Measurements from ENCODE around the gene SETD3. TPM values are rescaled to one million over a fixed set of nuclear protein-coding genes. Genes with fewer than 3 reads are reported as not detected.

SETD3 gene
- total and polyA plus RNA-seq, 8 donors, result 14.0 to 32.7 (median 28.1) TPM

- no peak for DNase-seq
- no peak for ATAC-seq
- WGBS, 2 donors, result 80 to 88% methylated on average over 11 of the region's 11 CpGs
- FAIRE-seq, result no peak
- H3K4me3 ChIP-seq, result no peak overlapping the region
- no peak overlapping the region for H3K27ac ChIP-seq
- H3K9me3 ChIP-seq, result no peaks in the 10 kb centered on the region
- H3K36me3 ChIP-seq, result no peaks in the 10 kb centered on the region
- H3K27me3 ChIP-seq, result no peaks in the 10 kb centered on the region
- intact Hi-C loops (cut with DNase I), result no loop called here
- TF ChIP-seq CTCF (IDR thresholded peaks at IDR 0.05), result no peak
- H3K4me1 ChIP-seq, result no peaks in the 10 kb centered on the region
Observed at GRCh38 chr14:99374964-99375363, 105.7 kb downstream of the SETD3 start.

- DNase-seq (peak in 1 of 6 donors; percentile 39), FAIRE-seq (no peak), ATAC-seq (no peak)
- Histone ChIP-seq H3K4me1 (no peaks in the 10 kb centered on the region), H3K27me3 (no peaks in the 10 kb centered on the region), H3K4me3 (no peak overlapping the region), H3K9me3 (no peaks in the 10 kb centered on the region), H3K27ac (no peak overlapping the region), H3K36me3 (no peaks in the 10 kb centered on the region)
- WGBS, 2 donors, result 80 to 87% methylated on average over 16 of the region's 16 CpGs
- intact Hi-C loops (cut with DNase I), result no loop called here
- TF ChIP-seq CTCF (IDR thresholded peaks at IDR 0.05), result no peak
Observed at GRCh38 chr14:99363616-99364290, 116.9 kb downstream of the SETD3 start.

GRCh38 chr14:99363051-99363450 is 117.6 kb downstream of the SETD3 start:
- TF ChIP-seq CTCF (IDR thresholded peaks at IDR 0.05), result no peak
- intact Hi-C loops (cut with DNase I), result no loop called here
- FAIRE-seq (no peak), DNase-seq (peak in 1 of 6 donors; percentile 29), ATAC-seq (no peak)
- no peaks in the 10 kb centered on the region for H3K36me3 ChIP-seq
- H3K27ac ChIP-seq, result no peak overlapping the region
- H3K4me3 ChIP-seq, result no peak overlapping the region
- no peaks in the 10 kb centered on the region for H3K4me1 ChIP-seq
- no peaks in the 10 kb centered on the region for H3K9me3 ChIP-seq
- H3K27me3 ChIP-seq, result no peaks in the 10 kb centered on the region
- WGBS, 2 donors, result 91 to 94% methylated on average over 12 of the region's 12 CpGs

GRCh38 chr14:99361596-99362215 is 119.0 kb downstream of the SETD3 start:
- Histone ChIP-seq H3K27ac (no peak overlapping the region), H3K27me3 (no peaks in the 10 kb centered on the region), H3K9me3 (no peaks in the 10 kb centered on the region), H3K4me3 (no peak overlapping the region), H3K4me1 (no peaks in the 10 kb centered on the region), H3K36me3 (no peaks in the 10 kb centered on the region)
- WGBS, 2 donors, result 89 to 93% methylated on average over 21 of the region's 21 CpGs
- no peak for TF ChIP-seq CTCF (IDR thresholded peaks at IDR 0.05)
- DNase-seq (no peak), FAIRE-seq (no peak), ATAC-seq (no peak)
- intact Hi-C loops (cut with DNase I), result no loop called here
